Measurements from ENCODE around the gene SAMD4A. TPM values are rescaled to one million over a fixed set of nuclear protein-coding genes. Genes with fewer than 3 reads are reported as not detected.
"Not testable (repeated sequence)": the region's sequence is repeated elsewhere in the genome, so short reads cannot be mapped to it uniquely, and the experiment has no call there.

The SAMD4A gene
- total RNA-seq, 1 donor from 2014 or later: 30.0 TPM

- no peak overlapping the region for H3K4me3 Mint-ChIP-seq
- H3K9me3 Mint-ChIP-seq: no peaks in the 10 kb centered on the region
- no peaks in the 10 kb centered on the region for H3K36me3 Mint-ChIP-seq
- H3K4me1 Mint-ChIP-seq: peaks cover 16% of the 10 kb centered on the region
- no peak for TF ChIP-seq CTCF (IDR thresholded peaks at IDR 0.05; ENCODE audit: unreplicated experiment)
- no peaks in the 10 kb centered on the region for H3K27me3 Mint-ChIP-seq (ENCODE audit: low read depth)
- no peak for DNase-seq (ENCODE audit: low spot score in 2 of 2, unreplicated experiment in 2 of 2)
- H3K27ac Mint-ChIP-seq: no peak overlapping the region
Measured at GRCh38 chr14:54749727-54750126, 182.8 kb downstream of the SAMD4A start.

- not testable (repeated sequence) for H3K9me3 Mint-ChIP-seq; H3K4me3 Mint-ChIP-seq; H3K27me3 Mint-ChIP-seq (ENCODE audit: low read depth); H3K36me3 Mint-ChIP-seq; DNase-seq (ENCODE audit: low spot score in 2 of 2, unreplicated experiment in 2 of 2)
- Mint-ChIP-seq H3K27ac (peak overlapping the region; percentile 86), H3K4me1 (peaks cover 15% of the 10 kb centered on the region)
Measured at GRCh38 chr14:54752611-54753010, 185.7 kb downstream of the SAMD4A start.

GRCh38 chr14:54753396-54753795 is 186.5 kb downstream of the SAMD4A start:
- H3K4me3 Mint-ChIP-seq; H3K36me3 Mint-ChIP-seq; DNase-seq (ENCODE audit: low spot score in 2 of 2, unreplicated experiment in 2 of 2); H3K27ac Mint-ChIP-seq; H3K9me3 Mint-ChIP-seq; H3K27me3 Mint-ChIP-seq (ENCODE audit: low read depth): not testable (repeated sequence)
- peaks cover 11% of the 10 kb centered on the region for H3K4me1 Mint-ChIP-seq

- H3K4me3 Mint-ChIP-seq: no peak overlapping the region
- H3K4me1 Mint-ChIP-seq: peaks cover 11% of the 10 kb centered on the region
- no peaks in the 10 kb centered on the region for H3K9me3 Mint-ChIP-seq
- DNase-seq (ENCODE audit: low spot score in 2 of 2, unreplicated experiment in 2 of 2): no peak
- H3K27ac Mint-ChIP-seq: no peak overlapping the region
- TF ChIP-seq CTCF (IDR thresholded peaks at IDR 0.05; ENCODE audit: unreplicated experiment): no peak
- no peaks in the 10 kb centered on the region for H3K36me3 Mint-ChIP-seq
- H3K27me3 Mint-ChIP-seq (ENCODE audit: low read depth): no peaks in the 10 kb centered on the region
Measured at GRCh38 chr14:54754116-54754622, 187.2 kb downstream of the SAMD4A start.

GRCh38 chr14:54754623-54755386 is 187.9 kb downstream of the SAMD4A start:
- H3K9me3 Mint-ChIP-seq: no peaks in the 10 kb centered on the region
- no peaks in the 10 kb centered on the region for H3K27me3 Mint-ChIP-seq (ENCODE audit: low read depth)
- H3K27ac Mint-ChIP-seq: no peak overlapping the region
- H3K4me3 Mint-ChIP-seq: no peak overlapping the region
- no peaks in the 10 kb centered on the region for H3K36me3 Mint-ChIP-seq
- DNase-seq (ENCODE audit: low spot score in 2 of 2, unreplicated experiment in 2 of 2): no peak
- no peak for TF ChIP-seq CTCF (IDR thresholded peaks at IDR 0.05; ENCODE audit: unreplicated experiment)
- peaks cover 11% of the 10 kb centered on the region for H3K4me1 Mint-ChIP-seq

- Mint-ChIP-seq H3K4me3 (no peak overlapping the region), H3K36me3 (peaks cover 9% of the 10 kb centered on the region), H3K27me3 (ENCODE audit: low read depth) (no peaks in the 10 kb centered on the region), H3K4me1 (peaks cover 11% of the 10 kb centered on the region), H3K9me3 (no peaks in the 10 kb centered on the region), H3K27ac (no peak overlapping the region)
- DNase-seq (ENCODE audit: low spot score in 2 of 2, unreplicated experiment in 2 of 2): no peak
- TF ChIP-seq CTCF (IDR thresholded peaks at IDR 0.05; ENCODE audit: unreplicated experiment): no peak
Measured at GRCh38 chr14:54756656-54757392, 189.9 kb downstream of the SAMD4A start.

All from mesothelial cell of epicardium (in vitro differentiated cells).